GM21381 (cell line): Measurements from ENCODE around the gene ZNF662.

ENCODE experiments used
- ATAC-seq: cut with Tn5 transposase; IDR thresholded peaks from one replicate; pipeline ENCODE4 v1.9.1; 2021; ENCODE audit warnings: mild to moderate bottlenecking, moderate library complexity; ENCODE audit not compliant: unreplicated experiment

ZNF662 gene

DNA sequence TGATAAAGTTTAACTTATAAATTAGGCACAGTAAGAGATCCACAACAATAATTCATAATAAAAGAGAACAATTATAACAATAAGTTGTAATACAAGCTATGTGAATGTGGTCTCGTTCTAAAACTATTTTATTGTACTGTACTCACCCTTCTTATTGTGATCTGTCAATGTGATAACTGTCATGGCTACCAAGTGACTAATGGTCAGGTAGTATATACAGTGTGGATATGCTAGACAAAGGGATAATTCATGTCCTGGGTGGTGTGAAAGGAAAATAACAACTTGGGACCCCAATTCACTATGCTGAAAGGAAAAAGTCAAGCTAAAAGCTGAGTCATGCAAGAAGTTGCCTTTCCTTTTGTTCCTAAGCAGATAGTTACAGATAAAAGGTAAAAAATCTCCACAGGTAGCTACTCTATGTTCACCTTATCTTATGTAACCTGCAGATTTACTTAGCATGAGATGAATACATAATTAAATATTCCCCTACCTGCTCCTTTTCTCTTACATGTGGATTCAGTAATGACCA is 19.6 kb upstream of the ZNF662 start:
- no peak for ATAC-seq

DNA sequence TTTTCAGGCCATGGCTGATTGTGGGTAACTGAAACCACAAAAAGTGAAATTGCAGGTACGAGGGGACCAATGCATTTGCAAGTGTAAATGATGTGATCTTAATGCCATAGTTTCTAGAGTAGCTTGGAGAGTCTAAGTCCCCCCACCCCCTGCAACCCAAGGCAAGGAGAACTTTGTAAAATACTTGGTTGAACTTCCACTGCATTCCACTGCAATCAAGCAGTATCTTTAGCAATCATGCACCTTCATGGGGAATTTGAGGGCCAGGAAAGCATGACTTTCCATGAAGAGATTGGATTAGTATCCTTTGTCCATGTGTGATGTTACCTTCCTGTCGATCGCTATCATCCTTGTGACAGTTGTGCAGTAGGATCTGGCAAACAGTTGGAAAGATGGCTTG is 18.9 kb upstream of the ZNF662 start:
- no peak for ATAC-seq

DNA sequence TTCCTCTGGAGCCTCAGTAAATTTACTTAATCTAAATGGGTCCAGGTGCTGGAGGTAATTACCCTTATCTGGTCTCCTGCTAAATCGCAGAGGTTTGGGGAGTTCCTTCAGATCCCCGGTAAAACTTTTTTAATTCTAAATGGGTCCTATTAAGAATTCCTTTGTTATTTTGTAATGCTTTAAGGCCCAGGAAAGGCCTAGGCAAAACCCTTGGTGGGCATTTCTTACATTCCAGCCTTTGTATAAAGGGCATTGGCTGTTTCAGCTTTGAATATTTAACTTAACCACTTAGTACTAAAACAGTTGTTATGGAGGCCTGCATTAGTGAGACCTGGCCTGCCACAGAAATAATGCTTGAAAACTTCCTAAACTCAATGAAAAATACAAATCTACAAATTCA is 14.9 kb upstream of the ZNF662 start:
- no peak for ATAC-seq

DNA sequence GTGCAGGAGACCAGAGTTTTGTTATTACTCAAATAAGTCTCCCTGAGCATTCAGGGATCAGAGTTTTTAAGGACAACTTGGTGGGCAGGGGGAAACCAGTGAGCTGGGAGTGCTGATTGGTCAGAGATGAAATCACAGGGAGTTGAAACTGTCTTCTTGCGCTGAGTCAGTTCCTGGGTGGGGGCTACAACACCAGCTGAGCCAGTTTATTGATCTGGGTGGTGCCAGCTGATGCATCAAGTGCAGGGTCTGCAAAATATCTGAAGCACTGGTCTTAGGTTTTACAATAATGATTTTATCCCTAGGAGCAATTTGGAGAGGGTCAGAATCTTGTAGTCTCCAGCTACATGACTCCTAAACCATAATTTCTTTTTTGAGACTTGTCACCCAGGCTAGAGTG is 13.8 kb upstream of the ZNF662 start:
- no peak for ATAC-seq

DNA sequence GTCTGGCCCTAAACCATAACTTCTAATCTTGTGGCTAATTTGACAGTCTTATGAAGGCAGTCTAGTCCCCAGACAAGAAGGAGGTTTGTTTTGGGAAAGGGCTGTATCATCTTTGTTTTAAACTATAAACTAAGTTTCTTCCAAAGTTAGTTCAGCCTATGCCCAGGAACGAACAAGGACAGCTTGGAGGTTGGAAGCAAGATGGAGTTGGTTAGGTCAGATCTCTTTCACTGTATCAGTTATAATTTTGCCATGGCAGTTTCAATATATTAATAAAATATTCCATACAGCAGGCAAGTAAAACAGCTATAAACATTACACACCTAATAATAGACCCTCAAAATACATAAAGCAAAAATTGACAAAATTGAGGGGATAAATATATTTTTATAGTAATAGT is 13.1 kb upstream of the ZNF662 start:
- ATAC-seq, result no peak

DNA sequence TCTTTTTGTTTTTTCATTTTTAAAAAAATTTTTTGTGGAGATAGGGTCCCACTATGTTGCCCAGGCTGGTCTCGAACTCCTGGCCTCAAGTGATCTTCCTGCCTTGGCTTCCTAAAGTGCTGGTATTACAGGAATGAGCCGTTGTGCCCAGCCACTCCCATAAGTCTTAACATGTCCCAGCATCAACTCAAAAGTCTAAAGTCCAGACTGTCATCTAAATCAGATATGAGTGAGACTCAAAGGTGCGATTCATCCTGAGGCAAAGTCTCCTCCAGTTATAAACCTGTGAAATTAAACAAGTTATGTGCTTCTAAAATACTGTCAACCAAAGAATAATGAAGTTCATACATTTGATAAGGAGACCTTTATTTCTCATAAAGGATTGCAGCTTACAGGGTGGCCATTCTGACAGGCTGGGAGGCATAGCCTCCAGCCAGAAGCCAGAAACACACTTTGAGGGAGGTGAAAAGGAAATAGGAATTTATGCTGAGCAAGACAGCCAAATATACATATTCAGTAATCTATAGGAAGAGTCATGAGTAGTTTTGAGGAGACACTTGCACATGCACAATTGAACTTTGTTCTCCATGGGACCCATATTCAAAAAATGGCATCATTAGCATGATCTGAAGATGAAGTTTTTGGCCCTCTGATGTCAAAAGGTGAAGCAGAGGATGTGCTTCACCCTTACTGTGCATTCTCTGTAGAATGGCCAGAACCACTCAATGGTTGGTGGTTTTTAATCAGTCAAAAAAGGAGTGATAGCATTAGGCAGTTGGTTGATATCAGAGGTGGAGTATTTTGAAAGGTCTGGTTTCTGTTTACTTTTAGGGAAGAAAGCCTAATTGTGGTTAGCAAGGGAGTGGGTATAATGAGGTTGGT is 11.0 kb upstream of the ZNF662 start:
- no peak for ATAC-seq

DNA sequence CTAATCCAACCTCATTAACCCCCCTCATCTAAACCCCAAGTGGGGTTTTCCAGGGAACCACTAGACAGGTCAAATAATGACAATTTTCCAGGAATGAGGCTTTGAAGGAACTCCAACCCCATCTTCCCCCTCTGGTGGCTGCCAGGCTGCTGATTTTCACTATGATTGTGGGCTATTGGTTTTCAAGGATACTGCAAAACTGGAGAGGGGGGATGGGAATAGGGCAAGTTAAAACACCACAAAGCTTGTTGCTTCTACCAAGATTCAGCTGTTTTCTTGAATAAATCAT is 10.4 kb upstream of the ZNF662 start:
- no peak for ATAC-seq

DNA sequence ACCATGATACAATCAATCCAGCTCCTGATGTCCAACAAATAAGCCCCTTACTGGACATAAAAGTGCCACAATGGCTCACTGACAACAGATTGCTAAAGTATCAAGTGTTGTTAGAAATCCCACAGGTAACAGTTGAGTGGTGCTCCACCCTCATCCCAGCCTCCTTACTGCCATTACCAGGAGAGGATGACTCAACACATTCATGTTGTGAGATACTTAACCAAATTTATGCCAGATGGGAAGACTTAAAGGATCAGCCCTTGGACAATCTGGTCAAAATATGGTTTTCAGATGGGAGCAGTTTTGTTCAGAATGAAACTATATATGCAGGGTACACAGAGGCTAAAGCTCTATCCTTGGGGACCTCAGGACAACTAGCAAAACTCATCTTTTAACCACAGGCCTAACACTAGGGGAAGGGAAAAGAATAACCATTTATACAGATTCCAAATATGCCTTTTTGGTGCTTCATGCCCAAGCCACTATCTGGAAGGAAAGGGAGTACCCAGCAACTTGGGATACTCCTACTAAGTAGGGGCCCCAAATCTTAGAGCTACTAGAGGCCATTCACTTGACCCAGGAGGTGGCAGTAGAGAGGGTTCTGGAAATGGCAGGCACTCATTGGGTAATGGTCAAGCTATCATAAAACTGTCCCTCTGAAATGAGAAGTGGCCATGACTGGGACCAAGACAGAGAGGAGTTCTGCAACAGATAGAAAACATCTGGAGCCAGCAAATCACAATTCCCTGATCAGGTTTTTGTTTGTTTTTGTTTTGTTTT is 6.9 kb upstream of the ZNF662 start:
- no peak for ATAC-seq

DNA sequence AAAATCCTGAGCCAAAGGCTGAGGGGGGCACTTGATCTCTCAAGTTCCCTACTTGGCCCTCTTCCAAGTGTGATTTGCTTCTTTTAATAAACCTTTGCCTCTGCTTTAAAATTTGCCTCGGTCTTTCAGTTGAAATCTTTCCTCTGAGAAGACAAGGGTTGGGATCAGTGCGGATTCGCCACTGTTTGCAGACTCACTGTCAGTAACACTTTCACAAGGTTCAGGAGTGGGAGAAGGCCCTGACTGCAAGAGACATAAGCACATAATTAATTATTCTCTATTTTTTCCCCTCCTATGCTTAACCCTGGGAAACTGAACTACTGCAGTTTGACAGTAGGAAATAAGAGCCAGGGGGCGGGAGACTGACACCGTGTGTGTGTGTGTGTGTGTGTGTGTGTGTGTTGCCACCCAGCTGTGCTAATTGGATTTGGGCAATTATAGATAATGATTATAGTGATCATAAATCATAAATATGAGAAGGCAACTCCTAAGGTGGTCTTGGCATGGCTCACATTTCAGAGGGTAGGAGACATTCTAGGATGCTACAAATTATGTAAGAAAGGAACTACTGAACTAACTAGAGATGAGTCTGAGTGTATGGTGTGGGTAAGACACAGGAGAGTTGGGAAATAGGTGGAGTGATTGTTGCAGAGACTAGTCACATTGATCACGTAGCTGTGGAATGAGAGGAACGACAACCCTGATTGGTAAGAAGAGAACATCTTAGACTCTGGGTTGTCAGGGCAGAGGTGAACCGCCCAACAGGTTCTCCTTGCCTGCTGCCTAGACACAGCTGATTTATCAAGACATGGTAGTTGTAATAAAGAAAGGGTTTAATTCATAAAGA is 5.5 kb upstream of the ZNF662 start:
- no peak for ATAC-seq

DNA sequence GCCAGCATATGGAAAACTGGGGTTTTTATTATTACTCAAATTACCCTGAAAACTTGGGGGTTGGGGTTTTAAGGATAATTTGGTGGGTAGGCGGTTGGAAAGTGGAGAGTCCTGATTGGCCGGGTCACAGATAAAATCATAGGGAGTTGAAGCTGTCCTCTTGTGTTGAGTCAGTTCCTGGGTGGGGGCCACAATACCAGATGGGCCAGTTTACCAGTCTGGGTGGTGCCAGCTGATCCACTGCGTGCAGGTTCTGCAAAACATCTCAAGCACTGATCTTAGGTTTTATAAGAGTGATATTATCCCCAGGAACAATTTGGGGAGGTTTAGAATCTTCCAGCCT is 4.9 kb upstream of the ZNF662 start:
- no peak for ATAC-seq

DNA sequence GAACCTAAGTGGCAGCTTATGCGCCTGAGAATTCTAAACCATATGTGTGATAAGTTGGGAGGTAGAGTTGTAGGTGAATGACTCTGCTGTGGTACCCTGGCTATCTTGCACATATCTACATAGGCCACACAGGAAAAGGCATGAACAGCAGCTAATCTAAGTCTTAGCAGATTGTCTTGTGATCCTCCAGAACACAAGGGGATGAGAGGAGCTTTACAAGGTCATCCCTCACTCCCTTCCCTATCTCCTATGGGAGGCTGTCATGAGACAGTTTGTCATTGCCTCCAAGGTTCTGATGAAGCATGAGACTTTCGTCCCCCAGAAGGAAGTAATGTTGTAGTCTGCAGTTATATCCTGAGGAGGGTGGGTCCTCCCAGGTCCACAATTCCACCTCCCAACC is 3.7 kb upstream of the ZNF662 start:
- no peak for ATAC-seq

DNA sequence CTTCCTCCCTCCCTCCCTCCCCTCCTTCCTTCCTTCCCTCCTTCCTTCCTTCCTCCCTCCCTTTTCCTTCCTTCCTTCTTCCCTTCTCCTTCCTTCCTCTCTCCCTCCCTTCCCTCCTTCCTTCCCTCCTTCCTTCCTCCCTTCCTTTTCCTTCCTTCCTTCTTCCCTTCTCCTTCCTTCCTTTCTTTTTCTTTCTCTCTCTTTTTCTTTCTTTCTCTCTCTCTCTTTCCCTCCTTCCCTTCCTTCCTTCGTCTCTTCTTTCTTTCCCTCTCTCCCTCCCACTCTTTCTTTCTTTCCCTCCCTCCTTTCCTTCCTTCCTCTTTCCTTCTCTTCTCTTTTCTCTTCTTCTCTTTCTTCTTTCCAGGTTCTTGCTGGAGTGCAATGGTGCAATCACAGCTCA is 1.9 kb upstream of the ZNF662 start:
- no peak for ATAC-seq

DNA sequence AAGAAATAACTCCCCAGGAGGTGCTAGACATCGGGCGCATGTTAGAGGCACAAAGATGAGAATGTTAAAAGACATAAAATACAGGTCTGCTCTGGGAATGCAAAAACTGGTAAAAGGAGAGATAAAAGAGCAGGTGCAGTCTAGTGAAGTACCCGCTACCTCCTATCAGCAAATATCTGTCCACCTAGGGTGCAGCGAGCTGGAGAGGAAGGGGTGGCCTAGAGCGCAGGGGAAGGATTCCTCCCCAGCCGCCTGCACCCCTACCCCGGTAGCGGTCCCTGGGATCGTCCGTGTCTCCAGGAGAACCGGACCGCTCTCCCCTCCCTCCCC is 237 bp upstream of the ZNF662 start:
- no peak for ATAC-seq

DNA sequence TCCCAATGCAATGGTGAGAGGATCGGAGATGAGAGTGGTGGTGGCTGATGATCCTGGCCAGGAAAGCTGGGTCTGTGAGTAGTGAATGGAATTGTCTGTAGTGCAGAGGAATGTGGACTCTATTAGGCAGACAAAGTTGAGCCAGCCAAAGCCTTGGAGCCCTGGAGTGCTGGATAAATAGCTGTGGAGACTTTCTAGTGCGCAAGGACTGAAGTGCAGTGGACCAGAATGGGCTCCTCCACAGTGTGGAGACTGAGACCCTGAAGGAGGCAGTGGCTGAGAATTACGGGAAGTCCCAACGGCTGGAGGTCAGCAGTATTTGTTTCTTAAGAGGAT is 874 bp downstream of the ZNF662 start:
- ATAC-seq, result no peak

DNA sequence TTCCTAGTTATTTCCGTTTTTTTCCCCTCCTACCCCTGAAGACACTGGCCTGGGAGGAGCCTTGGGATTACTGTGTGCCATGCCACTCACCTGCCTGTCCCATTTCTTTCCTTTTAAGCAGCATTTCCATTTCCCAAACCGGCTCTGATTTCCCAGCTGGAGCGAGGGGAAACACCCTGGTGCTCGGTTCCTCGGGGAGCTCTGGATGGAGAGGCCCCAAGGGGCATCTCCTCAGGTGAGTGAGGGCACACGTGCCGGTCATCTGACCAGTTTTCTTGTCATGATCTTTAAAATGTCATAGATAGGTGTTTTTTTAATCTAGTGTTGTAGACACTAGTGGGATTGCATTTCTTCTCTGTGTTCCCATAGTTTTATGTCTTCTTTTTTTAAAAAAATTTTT is 2.7 kb downstream of the ZNF662 start:
- no peak for ATAC-seq

DNA sequence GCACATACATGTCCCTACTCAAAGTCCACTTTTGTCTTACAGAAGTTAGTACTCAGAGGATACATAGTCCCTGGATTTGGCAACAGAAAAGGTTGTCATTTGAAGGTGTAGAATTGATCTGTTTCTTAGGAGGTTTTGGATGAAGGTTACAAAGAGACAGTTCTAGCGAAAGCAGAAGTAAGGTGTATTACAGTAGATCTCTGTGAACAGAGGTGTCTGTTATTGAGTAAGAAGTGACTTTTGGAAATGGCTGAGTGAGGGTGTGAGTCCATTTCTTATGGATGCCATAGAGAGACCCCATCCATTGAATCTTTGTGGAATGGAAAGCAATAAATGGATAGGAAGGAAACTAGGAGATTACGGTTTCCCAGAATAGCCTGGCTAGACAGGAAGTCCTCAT is 5.6 kb downstream of the ZNF662 start:
- ATAC-seq, result no peak

DNA sequence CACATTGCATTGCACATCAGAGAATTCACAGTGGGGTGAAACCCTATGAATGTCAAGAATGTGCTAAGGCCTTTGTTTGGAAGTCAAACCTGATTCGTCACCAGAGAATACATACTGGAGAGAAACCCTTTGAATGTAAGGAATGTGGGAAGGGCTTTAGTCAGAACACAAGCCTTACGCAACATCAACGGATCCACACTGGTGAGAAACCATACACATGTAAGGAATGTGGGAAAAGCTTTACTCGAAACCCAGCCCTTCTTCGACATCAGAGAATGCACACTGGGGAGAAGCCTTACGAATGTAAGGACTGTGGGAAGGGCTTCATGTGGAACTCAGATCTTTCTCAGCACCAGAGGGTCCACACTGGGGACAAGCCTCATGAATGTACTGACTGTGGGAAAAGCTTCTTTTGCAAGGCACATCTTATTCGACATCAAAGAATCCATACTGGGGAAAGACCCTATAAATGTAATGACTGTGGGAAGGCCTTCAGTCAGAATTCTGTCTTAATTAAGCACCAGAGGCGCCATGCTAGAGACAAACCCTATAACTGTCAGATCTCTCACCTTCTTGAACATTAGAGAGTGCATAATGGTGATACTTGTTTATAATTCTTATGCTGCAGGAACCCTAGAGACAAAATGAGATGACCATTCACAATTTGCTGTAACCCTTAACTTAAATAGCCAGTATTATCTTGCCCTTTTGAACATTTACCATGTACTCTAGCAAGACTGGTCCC is 9.0 kb downstream of the ZNF662 start:
- no peak for ATAC-seq

DNA sequence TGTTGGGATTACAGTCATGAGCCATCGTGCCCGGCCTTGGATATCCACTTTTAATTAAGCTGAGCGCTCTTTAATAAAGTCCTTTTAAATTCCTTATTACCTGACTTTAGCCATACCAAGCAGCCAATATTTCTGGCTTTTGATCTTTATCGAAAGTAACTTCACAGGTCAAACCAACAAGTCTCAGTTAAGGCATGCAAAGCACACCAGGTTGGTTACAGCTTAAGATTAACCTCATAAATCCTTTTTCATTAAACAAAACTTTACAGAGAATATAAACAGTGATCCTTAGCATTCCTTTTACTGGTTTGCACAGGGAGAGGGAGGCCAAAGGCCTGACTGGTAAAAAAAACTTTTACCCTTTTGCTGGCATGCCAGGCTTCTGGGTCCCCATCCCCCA is 17.7 kb downstream of the ZNF662 start:
- no peak for ATAC-seq

DNA sequence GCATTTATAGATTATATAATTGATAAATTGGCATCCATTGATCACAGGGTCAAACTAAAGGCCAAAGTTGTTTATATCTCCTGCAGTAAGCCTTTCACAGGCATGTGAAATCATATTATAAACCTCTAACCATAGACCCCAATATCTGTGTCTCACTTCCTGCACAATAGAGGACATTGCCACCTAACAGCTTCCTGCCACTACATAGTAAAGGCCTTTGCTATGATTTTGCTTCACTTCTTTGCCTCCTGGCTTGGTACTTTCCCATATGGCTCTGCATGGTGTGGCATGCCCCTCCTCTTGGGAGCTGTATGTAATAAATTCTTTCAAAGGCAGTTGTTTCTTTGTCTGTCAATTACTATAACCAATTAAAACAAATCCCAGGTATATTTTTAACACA is 20.4 kb downstream of the ZNF662 start:
- no peak for ATAC-seq

DNA sequence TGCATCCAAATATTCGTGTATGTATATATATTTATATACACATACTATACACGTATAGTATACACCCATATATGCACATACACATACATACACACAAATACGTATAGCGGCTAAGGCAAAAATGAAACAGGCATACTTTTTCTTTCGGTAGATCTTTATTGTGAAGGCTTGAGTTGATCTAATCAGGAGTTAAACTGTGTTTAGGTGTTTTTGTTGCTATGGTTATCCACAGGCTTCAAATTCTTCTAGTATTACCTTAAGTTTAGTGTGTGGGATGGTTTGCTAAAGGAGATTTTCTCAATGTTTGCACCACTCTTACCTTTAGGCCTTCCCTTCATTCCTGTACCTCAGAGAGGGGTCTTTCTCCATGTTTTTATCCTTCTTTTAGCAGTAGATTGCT is 28.2 kb downstream of the ZNF662 start:
- ATAC-seq, result no peak

DNA sequence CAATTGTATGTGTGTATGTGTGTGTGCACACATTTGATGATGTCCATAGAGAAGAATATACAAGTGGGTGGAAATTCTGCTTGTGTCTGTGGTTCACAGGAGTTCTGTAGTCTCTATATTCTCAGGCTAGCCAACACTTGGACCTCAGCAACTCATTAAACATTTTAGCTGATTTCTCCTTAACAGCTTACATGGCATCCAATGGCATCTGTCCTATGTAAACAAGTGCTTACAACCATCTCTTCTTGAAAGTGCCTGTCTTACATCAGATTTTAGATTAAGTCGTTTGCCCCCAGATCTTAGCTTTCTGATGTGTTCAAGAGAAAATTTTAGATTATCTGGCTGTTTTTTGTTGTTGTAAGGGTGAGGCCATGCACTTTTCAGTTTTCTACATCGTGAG is 29.0 kb downstream of the ZNF662 start:
- ATAC-seq, result no peak
